GM12801 (cell line): Measurements from ENCODE around the gene ANKRD13B.

ENCODE experiments used
- TF ChIP-seq, protein P1 (sequence below): IDR thresholded peaks from one replicate; pipeline ENCODE4 v1.5.1; 2011; ENCODE audit warnings: control low read depth; ENCODE audit not compliant: insufficient read length; ENCODE audit errors: extremely low read depth

Gene ANKRD13B

DNA sequence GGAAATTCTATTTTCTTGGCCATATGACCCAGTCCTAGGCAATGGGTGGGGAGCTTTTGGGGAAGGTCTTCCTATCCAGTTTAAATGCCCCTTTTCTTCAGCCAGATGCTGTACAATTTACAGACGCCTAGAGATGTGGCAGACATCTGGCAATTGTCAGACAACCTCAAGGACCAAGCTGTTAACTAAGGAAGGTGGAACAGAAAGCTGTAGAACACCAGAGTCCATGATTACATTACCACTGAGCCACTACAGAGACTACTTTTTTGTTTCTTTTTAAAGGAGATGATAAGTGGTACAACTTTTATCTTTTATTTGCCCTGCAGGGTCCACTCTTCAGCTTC is 50.9 kb downstream of the ANKRD13B start:
- TF ChIP-seq, protein P1, sequence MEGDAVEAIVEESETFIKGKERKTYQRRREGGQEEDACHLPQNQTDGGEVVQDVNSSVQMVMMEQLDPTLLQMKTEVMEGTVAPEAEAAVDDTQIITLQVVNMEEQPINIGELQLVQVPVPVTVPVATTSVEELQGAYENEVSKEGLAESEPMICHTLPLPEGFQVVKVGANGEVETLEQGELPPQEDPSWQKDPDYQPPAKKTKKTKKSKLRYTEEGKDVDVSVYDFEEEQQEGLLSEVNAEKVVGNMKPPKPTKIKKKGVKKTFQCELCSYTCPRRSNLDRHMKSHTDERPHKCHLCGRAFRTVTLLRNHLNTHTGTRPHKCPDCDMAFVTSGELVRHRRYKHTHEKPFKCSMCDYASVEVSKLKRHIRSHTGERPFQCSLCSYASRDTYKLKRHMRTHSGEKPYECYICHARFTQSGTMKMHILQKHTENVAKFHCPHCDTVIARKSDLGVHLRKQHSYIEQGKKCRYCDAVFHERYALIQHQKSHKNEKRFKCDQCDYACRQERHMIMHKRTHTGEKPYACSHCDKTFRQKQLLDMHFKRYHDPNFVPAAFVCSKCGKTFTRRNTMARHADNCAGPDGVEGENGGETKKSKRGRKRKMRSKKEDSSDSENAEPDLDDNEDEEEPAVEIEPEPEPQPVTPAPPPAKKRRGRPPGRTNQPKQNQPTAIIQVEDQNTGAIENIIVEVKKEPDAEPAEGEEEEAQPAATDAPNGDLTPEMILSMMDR: no peak

GRCh38 chr17:29645515-29646051 is 52.7 kb downstream of the ANKRD13B start:
- TF ChIP-seq, protein P1: no peak

- TF ChIP-seq, protein P1: no peak
Measured at GRCh38 chr17:29648005-29648404, 55.1 kb downstream of the ANKRD13B start.

GRCh38 chr17:29649359-29649758 is 56.4 kb downstream of the ANKRD13B start:
- TF ChIP-seq, protein P1: no peak

DNA sequence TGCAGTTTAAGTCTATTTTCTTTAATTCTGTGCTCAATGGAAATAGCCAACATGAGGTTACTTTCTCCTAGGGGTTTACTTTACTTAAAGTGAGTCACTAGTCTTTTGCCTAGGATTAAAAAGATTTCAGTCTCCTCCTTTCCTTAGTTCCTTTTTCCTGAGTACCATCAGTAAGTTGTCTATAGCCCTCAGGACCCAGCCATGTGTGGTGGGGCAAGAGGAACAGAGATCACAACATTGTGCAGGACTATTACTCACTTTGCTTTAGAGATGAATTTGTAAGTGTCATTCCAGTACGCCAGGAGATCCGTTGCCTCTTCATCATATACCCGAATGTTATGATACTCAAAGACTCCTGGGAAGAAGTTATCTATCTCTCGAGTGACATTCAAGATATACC is 57.5 kb downstream of the ANKRD13B start:
- TF ChIP-seq, protein P1: no peak

- TF ChIP-seq, protein P1: no peak
Measured at GRCh38 chr17:29652976-29653375, 60.0 kb downstream of the ANKRD13B start.

DNA sequence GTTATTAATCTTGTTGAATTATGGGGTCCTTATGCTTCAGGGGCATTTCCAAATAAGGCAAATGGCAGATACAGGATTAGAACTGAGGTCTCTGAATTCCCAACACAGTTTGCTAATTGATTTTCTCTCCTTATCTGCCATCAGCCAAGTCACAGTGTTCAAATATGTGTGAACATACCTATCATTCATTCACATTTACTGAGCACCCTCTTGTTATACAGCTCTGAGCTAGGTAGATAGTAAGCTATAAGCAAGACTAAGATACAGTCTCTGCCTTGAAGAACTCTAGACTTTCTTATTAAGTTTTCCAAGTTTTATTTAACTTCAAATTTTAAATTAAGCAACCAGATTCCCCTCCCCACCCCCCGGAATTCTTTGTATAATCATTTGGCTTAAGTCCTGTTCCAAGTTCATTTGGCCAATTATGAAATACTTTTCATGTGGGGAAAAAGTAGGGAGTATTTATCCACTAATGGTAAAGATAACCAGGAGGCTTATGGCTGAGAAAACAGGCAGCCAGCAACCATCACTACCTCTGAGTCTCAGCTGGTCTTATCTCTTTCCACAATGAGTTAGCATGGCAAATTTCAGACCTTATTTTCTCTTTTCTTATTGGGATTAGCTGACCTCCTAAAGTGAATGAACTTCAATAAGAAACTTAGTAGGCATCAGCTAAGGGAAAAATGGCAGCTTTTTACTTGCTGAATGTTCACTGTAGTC is 61.2 kb downstream of the ANKRD13B start:
- TF ChIP-seq, protein P1: no peak
